ENCODE measurements around the gene HACD2.
"Not testable (repeated sequence)": the region's sequence is repeated elsewhere in the genome, so short reads cannot be mapped to it uniquely, and the experiment has no call there.

The HACD2 gene

GRCh38 chr3:123613543-123613942, 28.7 kb upstream of the HACD2 start:
- H4K20me1 ChIP-seq, result no peaks in the 10 kb centered on the region
- no peak for TF ChIP-seq Cebpa-rat (IDR thresholded peaks at IDR 0.05)
- H3K4me3 ChIP-seq, result no peak overlapping the region
- no peak overlapping the region for H3K27ac ChIP-seq
- H3K36me3 ChIP-seq, result peaks cover 56% of the 10 kb centered on the region
- no peaks in the 10 kb centered on the region for H3K27me3 ChIP-seq
- peak overlapping the region; percentile 37 for H3K4me2 ChIP-seq
- H3K9me3 ChIP-seq, result 0 out of 2 replicates have a peak, but pooled peaks cover 6% of the 10 kb centered on the region
- peaks cover 66% of the 10 kb centered on the region for H3K4me1 ChIP-seq
- no peak overlapping the region for H3K9ac ChIP-seq

GRCh38 chr3:123611674-123612073, 26.8 kb upstream of the HACD2 start:
- H3K27ac ChIP-seq, H3K4me3 ChIP-seq, H3K4me2 ChIP-seq: not testable (repeated sequence)

GRCh38 chr3:123611082-123611481, 26.2 kb upstream of the HACD2 start:
- TF ChIP-seq Cebpa-rat (IDR thresholded peaks at IDR 0.05), result no peak

More at GRCh38 chr3:123611674-123612073, 26.8 kb upstream of the HACD2 start:
- H3K9ac ChIP-seq, H3K9me3 ChIP-seq, H4K20me1 ChIP-seq, H3K27me3 ChIP-seq: not testable (repeated sequence)
- H3K36me3 ChIP-seq, result peaks cover 47% of the 10 kb centered on the region
- peaks cover 62% of the 10 kb centered on the region for H3K4me1 ChIP-seq

GRCh38 chr3:123610331-123610730, 25.5 kb upstream of the HACD2 start:
- Histone ChIP-seq H3K4me2 (peak overlapping the region; percentile 62), H3K27ac (no peak overlapping the region), H3K9ac (no peak overlapping the region), H3K27me3 (no peaks in the 10 kb centered on the region), H3K36me3 (peaks cover 43% of the 10 kb centered on the region), H3K4me1 (peaks cover 64% of the 10 kb centered on the region), H4K20me1 (no peaks in the 10 kb centered on the region), H3K9me3 (0 out of 2 replicates have a peak, but pooled peaks cover 6% of the 10 kb centered on the region), H3K4me3 (no peak overlapping the region)
- no peak for TF ChIP-seq Cebpa-rat (IDR thresholded peaks at IDR 0.05)

More at GRCh38 chr3:123611082-123611481, 26.2 kb upstream of the HACD2 start:
- Histone ChIP-seq H4K20me1 (no peaks in the 10 kb centered on the region), H3K4me1 (peaks cover 64% of the 10 kb centered on the region), H3K27me3 (no peaks in the 10 kb centered on the region), H3K36me3 (peaks cover 43% of the 10 kb centered on the region), H3K4me2 (peak overlapping the region; percentile 62), H3K4me3 (no peak overlapping the region), H3K9me3 (0 out of 2 replicates have a peak, but pooled peaks cover 6% of the 10 kb centered on the region), H3K9ac (no peak overlapping the region), H3K27ac (no peak overlapping the region)

GRCh38 chr3:123609063-123609462, 24.2 kb upstream of the HACD2 start:
- H3K9ac ChIP-seq, result no peak overlapping the region
- 0 out of 2 replicates have a peak overlapping the region, but pooled peaks have one; percentile 23 for H3K27ac ChIP-seq
- H4K20me1 ChIP-seq, result no peaks in the 10 kb centered on the region
- no peaks in the 10 kb centered on the region for H3K27me3 ChIP-seq
- no peak for TF ChIP-seq Cebpa-rat (IDR thresholded peaks at IDR 0.05)
- H3K36me3 ChIP-seq, result peaks cover 30% of the 10 kb centered on the region
- H3K9me3 ChIP-seq, result 0 out of 2 replicates have a peak, but pooled peaks cover 6% of the 10 kb centered on the region
- H3K4me3 ChIP-seq, result no peak overlapping the region
- H3K4me1 ChIP-seq, result peaks cover 62% of the 10 kb centered on the region
- H3K4me2 ChIP-seq, result peak overlapping the region; percentile 27; the same call in 1 of the 2 replicates

GRCh38 chr3:123608263-123608937, 23.5 kb upstream of the HACD2 start:
- no peak for TF ChIP-seq Cebpa-rat (IDR thresholded peaks at IDR 0.05)
- Histone ChIP-seq H3K4me3 (no peak overlapping the region), H3K4me2 (0 out of 2 replicates have a peak overlapping the region, but pooled peaks have one; percentile 27), H3K27me3 (no peaks in the 10 kb centered on the region), H3K9ac (no peak overlapping the region), H3K27ac (no peak overlapping the region), H3K9me3 (0 out of 2 replicates have a peak, but pooled peaks cover 6% of the 10 kb centered on the region), H3K4me1 (peaks cover 55% of the 10 kb centered on the region), H4K20me1 (no peaks in the 10 kb centered on the region), H3K36me3 (peaks cover 24% of the 10 kb centered on the region)

GRCh38 chr3:123606527-123606926, 21.7 kb upstream of the HACD2 start:
- Histone ChIP-seq H3K4me1 (peaks cover 37% of the 10 kb centered on the region), H3K36me3 (0 out of 2 replicates have a peak, but pooled peaks cover 15% of the 10 kb centered on the region), H3K4me3 (no peak overlapping the region), H3K27me3 (no peaks in the 10 kb centered on the region), H3K27ac (no peak overlapping the region), H4K20me1 (no peaks in the 10 kb centered on the region), H3K4me2 (no peak overlapping the region), H3K9me3 (0 out of 2 replicates have a peak, but pooled peaks cover 6% of the 10 kb centered on the region), H3K9ac (no peak overlapping the region)
- no peak for TF ChIP-seq Cebpa-rat (IDR thresholded peaks at IDR 0.05)

GRCh38 chr3:123605789-123606234, 21.0 kb upstream of the HACD2 start:
- no peak overlapping the region for H3K27ac ChIP-seq

GRCh38 chr3:123603153-123603552, 18.3 kb upstream of the HACD2 start:
- H3K27me3 ChIP-seq, H3K4me3 ChIP-seq, H3K9me3 ChIP-seq, H4K20me1 ChIP-seq, H3K4me1 ChIP-seq, H3K4me2 ChIP-seq, H3K9ac ChIP-seq, H3K27ac ChIP-seq: not testable (repeated sequence)
- peaks cover 12% of the 10 kb centered on the region for H3K36me3 ChIP-seq

More at GRCh38 chr3:123605789-123606234, 21.0 kb upstream of the HACD2 start:
- H3K27me3 ChIP-seq, result no peaks in the 10 kb centered on the region
- H3K9ac ChIP-seq, result no peak overlapping the region
- 0 out of 2 replicates have a peak, but pooled peaks cover 6% of the 10 kb centered on the region for H3K9me3 ChIP-seq
- no peak overlapping the region for H3K4me2 ChIP-seq
- H3K4me3 ChIP-seq, result no peak overlapping the region
- H3K36me3 ChIP-seq, result 0 out of 2 replicates have a peak, but pooled peaks cover 15% of the 10 kb centered on the region
- peaks cover 30% of the 10 kb centered on the region for H3K4me1 ChIP-seq
- no peak for TF ChIP-seq Cebpa-rat (IDR thresholded peaks at IDR 0.05)
- no peaks in the 10 kb centered on the region for H4K20me1 ChIP-seq

- TF ChIP-seq Cebpa-rat (IDR thresholded peaks at IDR 0.05), result no peak
- Histone ChIP-seq H3K4me1 (0 out of 2 replicates have a peak, but pooled peaks cover 4% of the 10 kb centered on the region), H3K4me2 (no peak overlapping the region), H3K9me3 (no peaks in the 10 kb centered on the region), H3K36me3 (peaks cover 12% of the 10 kb centered on the region), H4K20me1 (no peaks in the 10 kb centered on the region), H3K27ac (no peak overlapping the region), H3K4me3 (no peak overlapping the region), H3K9ac (no peak overlapping the region), H3K27me3 (no peaks in the 10 kb centered on the region)
Measured at GRCh38 chr3:123602325-123602724, 17.5 kb upstream of the HACD2 start.

GRCh38 chr3:123600863-123601262, 16.0 kb upstream of the HACD2 start:
- H3K9me3 ChIP-seq, H4K20me1 ChIP-seq, H3K4me3 ChIP-seq, H3K4me1 ChIP-seq, H3K4me2 ChIP-seq, H3K27ac ChIP-seq, H3K9ac ChIP-seq, H3K27me3 ChIP-seq, H3K36me3 ChIP-seq: not testable (repeated sequence)

Measured in BLaER1 (cell line).